Fibroblast of villous mesenchyme (primary cell): ENCODE measurements around the gene NBEAL1. TPM values are rescaled to one million over a fixed set of nuclear protein-coding genes. Genes with fewer than 3 reads are reported as not detected.
A peak's percentile ranks its signal among the peaks of the same experiment; 100 is the strongest.
"Not testable (repeated sequence)": the region's sequence is repeated elsewhere in the genome, so short reads cannot be mapped to it uniquely, and the experiment has no call there.

Experiments used
- DNase-seq: peaks from one replicate; pipeline ENCODE4 v3.0.0-alpha.2; 2010; ENCODE audit warnings: low read depth
- H3K4me3 ChIP-seq: 2 replicates; pipeline ENCODE4 v1.5.1; 2011; ENCODE audit warnings: low read depth, mild to moderate bottlenecking, low read length
- CTCF ChIP-seq: IDR thresholded peaks from 2 replicates; pipeline ENCODE4 v1.5.1; 2012; ENCODE audit warnings: low read depth, mild to moderate bottlenecking, low read length; ENCODE audit not compliant: insufficient read depth
- total RNA-seq: library from RNA; depleted of rRNA; stranded (reverse); fragments of >200 nt; gene quantifications from 2 replicates; pipeline ENCODE4 v1.2.3, GENCODE V29; 2012

The NBEAL1 gene
- total RNA-seq, 1 donor = 57.9 TPM

- no peak for DNase-seq
Measured at GRCh38 chr2:203080447-203081045, 65.9 kb downstream of the NBEAL1 start.

GRCh38 chr2:203083328-203083727 is 68.7 kb downstream of the NBEAL1 start:
- TF ChIP-seq CTCF = no peak
- no peak for DNase-seq
- H3K4me3 ChIP-seq = no peak overlapping the region

More at GRCh38 chr2:203080447-203081045, 65.9 kb downstream of the NBEAL1 start:
- H3K4me3 ChIP-seq = no peak overlapping the region
- TF ChIP-seq CTCF = no peak

GRCh38 chr2:203086381-203086780 is 71.7 kb downstream of the NBEAL1 start:
- DNase-seq, H3K4me3 ChIP-seq: not testable (repeated sequence)

- not testable (repeated sequence) for H3K4me3 ChIP-seq, DNase-seq
Measured at GRCh38 chr2:203090721-203091120, 76.0 kb downstream of the NBEAL1 start.

- no peak overlapping the region for H3K4me3 ChIP-seq
- TF ChIP-seq CTCF = peak; percentile 26
- no peak for DNase-seq
Measured at GRCh38 chr2:203097735-203098134, 83.1 kb downstream of the NBEAL1 start.

- DNase-seq = peak; percentile 74
- H3K4me3 ChIP-seq = not testable (repeated sequence)
Measured at GRCh38 chr2:203102357-203102756, 87.7 kb downstream of the NBEAL1 start.

- no peak overlapping the region for H3K4me3 ChIP-seq
- no peak for DNase-seq
- TF ChIP-seq CTCF = no peak
Measured at GRCh38 chr2:203104273-203104672, 89.6 kb downstream of the NBEAL1 start.

- TF ChIP-seq CTCF = no peak
- no peak overlapping the region for H3K4me3 ChIP-seq
- DNase-seq = peak; percentile 52
Measured at GRCh38 chr2:203105996-203106395, 91.3 kb downstream of the NBEAL1 start.

- not testable (repeated sequence) for DNase-seq, H3K4me3 ChIP-seq
Measured at GRCh38 chr2:203110496-203110895, 95.8 kb downstream of the NBEAL1 start.
